ENCODE measurements around the gene PLCXD3.

GRCh38 chr5:41277476-41278245 lies 232.7 kb downstream of the PLCXD3 start:
- TF ChIP-seq, protein P1, sequence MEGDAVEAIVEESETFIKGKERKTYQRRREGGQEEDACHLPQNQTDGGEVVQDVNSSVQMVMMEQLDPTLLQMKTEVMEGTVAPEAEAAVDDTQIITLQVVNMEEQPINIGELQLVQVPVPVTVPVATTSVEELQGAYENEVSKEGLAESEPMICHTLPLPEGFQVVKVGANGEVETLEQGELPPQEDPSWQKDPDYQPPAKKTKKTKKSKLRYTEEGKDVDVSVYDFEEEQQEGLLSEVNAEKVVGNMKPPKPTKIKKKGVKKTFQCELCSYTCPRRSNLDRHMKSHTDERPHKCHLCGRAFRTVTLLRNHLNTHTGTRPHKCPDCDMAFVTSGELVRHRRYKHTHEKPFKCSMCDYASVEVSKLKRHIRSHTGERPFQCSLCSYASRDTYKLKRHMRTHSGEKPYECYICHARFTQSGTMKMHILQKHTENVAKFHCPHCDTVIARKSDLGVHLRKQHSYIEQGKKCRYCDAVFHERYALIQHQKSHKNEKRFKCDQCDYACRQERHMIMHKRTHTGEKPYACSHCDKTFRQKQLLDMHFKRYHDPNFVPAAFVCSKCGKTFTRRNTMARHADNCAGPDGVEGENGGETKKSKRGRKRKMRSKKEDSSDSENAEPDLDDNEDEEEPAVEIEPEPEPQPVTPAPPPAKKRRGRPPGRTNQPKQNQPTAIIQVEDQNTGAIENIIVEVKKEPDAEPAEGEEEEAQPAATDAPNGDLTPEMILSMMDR (conservative IDR thresholded peaks at IDR 0.05; ENCODE audit: low read length): no peak
- TF ChIP-seq EZH2phosphoT487 (IDR thresholded peaks at IDR 0.05; ENCODE audit: borderline replicate concordance): no peak
